Lung (tissue), 12 donors: ENCODE results near the gene UBE2L5. TPM values are rescaled to one million over a fixed set of nuclear protein-coding genes. Genes with fewer than 3 reads are reported as not detected.

Experiments
- ATAC-seq: fragments of 200-7000 bp; cut with Tn5 transposase; one replicate; pipeline ENCODE4 v1.9.1; 2020; ENCODE audit warnings: moderate number of reproducible peaks; ENCODE audit not compliant: insufficient read depth, low FRiP score
- DNase-seq, 3 donors: peaks; one replicate each; pipeline ENCODE4 v3.0.0-alpha.2; 2013 to 2017
- H3K27ac ChIP-seq, 2 donors: one replicate each; pipeline ENCODE4 v1.5.1; 2013; ENCODE audit warnings: mild to moderate bottlenecking in 2 of 2, moderate library complexity in 2 of 2, control low read depth in 1 of 2, inconsistent platforms in 1 of 2, low read depth in 1 of 2, low read length in 1 of 2
- H3K27me3 ChIP-seq, 3 donors: one replicate each; pipeline ENCODE4 v1.5.1; 2013; ENCODE audit warnings: low read length in 2 of 3; ENCODE audit not compliant: control insufficient read depth in 3 of 3, insufficient read depth in 3 of 3
- H3K36me3 ChIP-seq, 4 donors: one replicate each; pipeline ENCODE4 v1.5.1; 2013; ENCODE audit warnings: low read length in 4 of 4, mild to moderate bottlenecking in 1 of 4, moderate library complexity in 1 of 4; ENCODE audit not compliant: control insufficient read depth in 4 of 4, insufficient read depth in 4 of 4
- H3K4me1 ChIP-seq, 5 donors: one replicate each; pipeline ENCODE4 v1.5.1; 2013; ENCODE audit warnings: low read length in 5 of 5, mild to moderate bottlenecking in 2 of 5, moderate library complexity in 1 of 5; ENCODE audit not compliant: control insufficient read depth in 5 of 5, insufficient read depth in 5 of 5
- H3K4me3 ChIP-seq: one replicate; pipeline ENCODE4 v1.5.1; 2013; ENCODE audit warnings: mild to moderate bottlenecking, control low read depth, moderate library complexity
- H3K9ac ChIP-seq, 2 donors: one replicate each; pipeline ENCODE4 v1.5.1; 2013; ENCODE audit warnings: low read length in 2 of 2, control low read depth in 1 of 2; ENCODE audit not compliant: insufficient read depth in 1 of 2
- H3K9me3 ChIP-seq, 4 donors: one replicate each; pipeline ENCODE4 v1.5.1; 2013; ENCODE audit warnings: low read length in 3 of 4, mild to moderate bottlenecking in 1 of 4, moderate library complexity in 1 of 4; ENCODE audit not compliant: control insufficient read depth in 4 of 4, insufficient read depth in 3 of 4
- CTCF ChIP-seq: IDR thresholded peaks from 2 replicates; pipeline ENCODE4 v1.5.1; 2012; ENCODE audit warnings: mild to moderate bottlenecking; ENCODE audit errors: control extremely low read depth, extremely low read depth
- WGBS, 2 donors: extraction: QIAGEN DNeasy Blood & Tissue Kit; methylation state at CpG; one replicate each; pipeline ENCODE4 v1.1.7; 2013; 5-methylcytosine and 5-hydroxymethylcytosine counted together
- polyA plus RNA-seq, 2 donors: library from polyadenylated mRNA; stranded (reverse); fragments of 200-250 nt; gene quantifications; one replicate each; pipeline ENCODE4 v1.2.1, GENCODE V29; 2013
- total RNA-seq, 2 donors: library from RNA; depleted of rRNA in 1 of 2; stranded (reverse); fragments of >200 nt in 1 of 2; gene quantifications; one replicate each; pipeline ENCODE4 v1.2.1, GENCODE V29; 2014 to 2021
- donor health status: control.
- donor health status: control.
- donor health status: Bipolar disorder and iron deficiency.
- donor health status: healthy.
- donor health status: DM: yes; HTN: yes; CAD: no.

The UBE2L5 gene
- total and polyA plus RNA-seq, 4 donors, result 0.06 TPM; not detected in 3

GRCh38 chr13:30376426-30377311 is 45.6 kb upstream of the UBE2L5 start:
- no peak for TF ChIP-seq CTCF
- no peak overlapping the region for H3K4me3 ChIP-seq
- H3K36me3 ChIP-seq, result no peaks in the 10 kb centered on the region
- ATAC-seq (peak; percentile 68), DNase-seq (peak; percentile 71 to 89 (median 74))
- WGBS, 2 donors, result 36 to 51% methylated on average over 5 of the region's 5 CpGs
- peak overlapping the region in 1 of 2 donors; percentile 68 for H3K27ac ChIP-seq
- H3K4me1 ChIP-seq, result peaks cover 0 to 2% (median 0%) of the 10 kb centered on the region in 5 donors
- peak overlapping the region in 1 of 2 donors; percentile 3 for H3K9ac ChIP-seq
- no peaks in the 10 kb centered on the region for H3K9me3 ChIP-seq
- no peaks in the 10 kb centered on the region for H3K27me3 ChIP-seq

- peaks cover 0 to 2% (median 0%) of the 10 kb centered on the region in 5 donors for H3K4me1 ChIP-seq
- no peak for ATAC-seq
- H3K36me3 ChIP-seq, result no peaks in the 10 kb centered on the region
- H3K9me3 ChIP-seq, result no peaks in the 10 kb centered on the region
- no peak for TF ChIP-seq CTCF
- H3K27me3 ChIP-seq, result no peaks in the 10 kb centered on the region
- H3K4me3 ChIP-seq, result no peak overlapping the region
- peak overlapping the region in 1 of 2 donors; percentile 68 for H3K27ac ChIP-seq
- 81 to 85% methylated on average over 2 of the region's 2 CpGs for WGBS, 2 donors
- H3K9ac ChIP-seq, result no peak overlapping the region
- DNase-seq, result no peak
These were observed 45.0 kb upstream of the UBE2L5 start for GRCh38 chr13:30377312-30377685.

- Histone ChIP-seq H3K27me3 (no peaks in the 10 kb centered on the region), H3K9me3 (no peaks in the 10 kb centered on the region), H3K27ac (no peak overlapping the region), H3K9ac (no peak overlapping the region), H3K36me3 (no peaks in the 10 kb centered on the region), H3K4me1 (peaks cover 0 to 2% (median 0%) of the 10 kb centered on the region in 5 donors), H3K4me3 (no peak overlapping the region)
- no peak for TF ChIP-seq CTCF
- no peak for ATAC-seq
- DNase-seq, result no peak
- 92% methylated on average over 2 of the region's 2 CpGs for WGBS, 2 donors
These were observed 44.1 kb upstream of the UBE2L5 start for GRCh38 chr13:30378191-30378590.
